Testis (tissue), 2 donors: ENCODE results near the gene TRPC1.

Source experiments
- CTCF ChIP-seq, 3 experiments: fragments of 450-650 bp in 2 of 3; fragments of 200-600 bp in 1 of 3; sonication (generic) in 1 of 3; IDR thresholded peaks; one replicate each; pipeline ENCODE4 v1.5.1; 2016 to 2019; ENCODE audit warnings: antibody characterized with exemption in 3 of 3, mild to moderate bottlenecking in 2 of 3, moderate library complexity in 1 of 3
- POLR2A ChIP-seq: fragments of 450-650 bp; IDR thresholded peaks from one replicate; pipeline ENCODE4 v1.6.1; 2017; ENCODE audit warnings: antibody characterized with exemption, mild to moderate bottlenecking, moderate library complexity

- TF ChIP-seq CTCF (IDR thresholded peaks at IDR 0.05), result no peak
- no peak for TF ChIP-seq POLR2A
Measured at GRCh38 chr3:142738396-142738795, 14.6 kb downstream of the TRPC1 start.
